ENCODE data around the gene SGCB.

The SGCB gene

DNA sequence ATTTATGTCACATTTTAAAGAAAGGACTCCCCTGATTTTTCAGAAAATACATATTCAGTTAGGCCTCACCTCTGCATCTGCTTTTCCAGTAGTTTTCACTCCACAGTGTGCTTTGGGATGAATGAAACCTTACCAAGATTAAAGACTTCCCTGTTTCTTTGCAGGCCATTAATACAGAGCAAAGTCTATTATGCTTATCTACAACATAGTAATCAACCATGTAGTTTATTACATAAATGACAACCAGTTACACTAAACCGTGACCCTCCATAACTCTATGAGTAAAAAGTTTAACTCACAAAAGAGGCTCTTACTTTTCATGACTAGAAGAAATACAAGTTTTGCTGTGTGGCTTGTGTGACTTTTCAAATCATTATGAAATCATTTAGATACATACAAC is 20.3 kb downstream of the SGCB start:
- no peak for DNase-seq

DNA sequence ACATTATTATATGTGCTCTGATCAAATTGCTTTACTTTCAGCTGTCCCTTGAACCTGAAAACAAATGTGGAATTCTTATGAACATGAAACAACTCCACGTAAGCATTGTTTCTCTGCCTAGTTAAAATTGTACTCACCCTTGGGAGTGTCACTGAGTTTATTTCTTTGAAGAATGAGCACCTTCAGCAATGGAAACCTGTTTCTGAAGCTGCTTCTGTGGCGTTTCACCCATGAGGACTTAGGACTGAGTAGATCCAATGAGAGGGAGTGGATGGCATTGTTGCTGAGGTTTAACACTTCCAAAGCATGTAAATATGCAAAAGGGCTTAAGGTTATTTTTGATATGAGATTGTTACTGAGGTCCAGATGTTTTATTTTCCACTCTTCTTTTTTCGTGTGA is 21.1 kb downstream of the SGCB start:
- DNase-seq, result no peak

DNA sequence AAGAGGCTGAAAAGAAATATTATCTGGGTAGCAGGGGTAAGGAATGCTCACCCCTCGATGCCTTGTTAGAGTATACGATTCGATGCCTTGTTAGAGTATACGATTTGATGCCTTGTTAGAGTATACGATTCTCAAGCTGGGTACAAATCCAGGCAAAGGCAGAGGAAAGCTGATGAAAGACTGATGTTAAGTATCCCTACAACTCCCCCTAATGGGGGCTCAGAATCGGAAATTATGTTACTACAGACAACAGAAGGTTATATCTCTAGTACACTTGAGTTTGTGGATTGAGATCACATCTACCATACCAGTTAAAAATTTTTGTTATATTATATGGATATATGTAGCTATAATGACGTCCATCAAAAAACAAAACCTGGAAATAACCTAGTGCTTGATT is 22.7 kb downstream of the SGCB start:
- no peak for DNase-seq

DNA sequence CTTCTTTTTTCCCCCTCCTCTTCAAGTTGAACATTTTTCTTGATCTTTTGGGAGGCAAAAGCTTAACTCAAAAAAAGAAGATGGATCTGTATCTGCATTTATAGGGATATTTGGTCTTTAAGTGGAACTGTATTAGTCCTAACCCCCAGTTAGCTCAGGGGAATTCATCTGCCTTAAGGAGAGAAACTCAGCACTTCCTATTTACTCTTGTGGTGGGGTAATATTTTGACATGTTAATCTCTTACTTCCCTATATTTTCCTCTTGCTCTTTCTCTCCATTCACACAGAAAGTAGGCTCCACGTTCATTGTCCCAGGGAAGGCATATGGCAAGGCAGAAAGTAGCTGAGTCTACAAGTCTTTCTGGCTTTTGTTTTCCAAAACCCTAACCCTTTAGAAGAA is 23.2 kb downstream of the SGCB start:
- DNase-seq, result no peak

DNA sequence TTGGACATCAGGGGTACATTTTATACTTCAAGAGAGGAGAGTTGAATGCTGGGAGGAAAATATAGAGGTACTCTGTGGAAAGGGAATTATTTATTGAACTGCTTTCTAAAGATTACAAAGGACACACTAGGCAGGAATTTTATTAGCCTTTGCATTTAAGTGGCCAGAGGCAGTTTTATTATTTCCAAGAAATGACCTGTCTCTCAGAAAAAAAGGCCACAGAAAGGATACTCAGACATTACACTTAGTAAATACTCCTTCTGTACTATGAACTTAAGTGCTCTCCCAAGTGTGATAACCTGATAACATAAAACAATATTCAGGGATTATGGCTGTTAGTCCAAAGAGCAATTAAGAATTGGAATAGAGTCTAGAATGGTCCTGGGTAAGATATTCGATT is 25.4 kb downstream of the SGCB start:
- DNase-seq, result no peak

DNA sequence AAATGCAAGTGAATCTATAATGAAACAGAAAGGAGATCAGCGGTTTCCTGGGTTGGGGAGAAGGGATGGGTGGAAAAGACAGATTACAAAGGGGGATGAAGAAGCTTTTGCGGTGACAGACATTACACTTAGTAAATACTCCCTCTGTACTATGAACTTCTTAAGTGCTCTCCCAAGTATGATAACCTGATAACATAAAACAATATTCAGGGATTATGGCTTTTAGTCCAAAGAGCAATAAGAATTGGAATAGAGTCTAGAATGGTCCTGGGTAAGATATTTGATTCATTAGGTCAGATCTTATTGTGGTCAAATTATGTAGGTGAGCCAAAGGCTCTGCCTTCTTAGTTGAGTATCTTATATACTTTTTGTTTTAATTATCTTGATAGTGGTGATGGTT is 27.1 kb downstream of the SGCB start:
- DNase-seq, result no peak

DNA sequence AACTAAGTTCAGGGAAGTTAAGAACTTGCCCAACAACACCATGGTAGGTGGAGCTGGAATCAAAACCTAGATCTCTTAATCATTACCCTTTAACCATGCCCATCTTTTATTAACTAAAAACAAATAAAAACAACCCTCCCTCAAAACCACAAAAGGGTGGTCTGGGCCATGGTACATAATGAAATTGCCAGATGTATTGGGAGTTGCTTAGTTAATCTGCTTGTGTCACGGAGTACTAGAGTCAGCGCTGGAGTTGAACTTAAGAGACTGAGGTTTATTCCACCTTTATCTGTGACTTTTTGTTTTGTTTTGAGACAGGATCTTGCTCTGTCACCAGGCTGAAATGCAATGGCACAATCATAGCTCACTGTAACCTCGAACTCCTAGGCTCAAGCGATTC is 31.2 kb downstream of the SGCB start:
- DNase-seq, result no peak

DNA sequence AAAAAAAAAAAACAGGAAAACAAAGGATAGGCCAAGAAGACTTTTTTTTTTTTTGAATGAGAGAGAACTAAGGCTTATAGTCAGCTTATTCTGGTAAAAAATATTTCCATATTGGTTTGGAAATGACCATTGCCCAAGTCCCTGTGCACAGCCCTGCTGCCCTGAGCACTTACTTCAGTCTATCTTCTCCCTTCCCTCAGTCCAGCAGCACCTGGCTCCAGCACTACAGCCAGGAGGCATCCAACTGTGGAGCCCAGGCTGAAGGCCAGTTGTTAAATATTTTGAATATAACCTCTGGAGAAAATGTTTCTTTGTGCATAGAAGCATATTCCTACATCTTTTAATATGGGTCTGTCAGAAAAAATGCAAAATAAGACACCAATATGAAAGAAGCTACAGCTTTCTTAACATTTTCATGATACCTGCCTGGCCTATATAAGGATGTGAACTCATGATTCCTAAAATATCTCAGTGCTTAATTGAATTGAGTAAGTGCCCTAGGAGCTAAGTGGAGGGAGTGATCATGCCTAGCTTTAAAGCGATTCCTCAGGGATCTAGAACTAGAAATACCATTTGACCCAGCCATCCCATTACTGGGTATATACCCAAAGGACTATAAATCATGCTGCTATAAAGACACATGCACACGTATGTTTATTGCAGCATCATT is 32.4 kb downstream of the SGCB start:
- DNase-seq, result no peak

DNA sequence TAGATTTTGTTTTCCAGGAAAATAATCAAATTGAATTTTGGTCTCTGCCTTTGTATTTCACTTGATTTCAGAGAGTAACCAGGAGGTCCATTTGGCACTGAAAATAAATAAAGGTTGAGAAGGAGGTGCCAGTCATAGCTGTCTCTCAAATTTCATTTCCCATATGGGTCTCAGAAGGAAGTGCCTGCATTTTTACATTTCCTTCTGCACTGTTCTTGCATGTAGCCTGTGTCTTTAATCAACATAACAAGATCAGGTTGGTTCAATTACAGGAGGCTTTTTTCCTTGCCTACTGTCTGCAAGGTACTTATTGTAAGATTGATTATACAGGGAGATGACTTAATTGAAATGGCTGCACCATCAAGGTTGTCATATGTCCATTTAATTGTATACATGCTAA is 33.7 kb downstream of the SGCB start:
- no peak for DNase-seq

DNA sequence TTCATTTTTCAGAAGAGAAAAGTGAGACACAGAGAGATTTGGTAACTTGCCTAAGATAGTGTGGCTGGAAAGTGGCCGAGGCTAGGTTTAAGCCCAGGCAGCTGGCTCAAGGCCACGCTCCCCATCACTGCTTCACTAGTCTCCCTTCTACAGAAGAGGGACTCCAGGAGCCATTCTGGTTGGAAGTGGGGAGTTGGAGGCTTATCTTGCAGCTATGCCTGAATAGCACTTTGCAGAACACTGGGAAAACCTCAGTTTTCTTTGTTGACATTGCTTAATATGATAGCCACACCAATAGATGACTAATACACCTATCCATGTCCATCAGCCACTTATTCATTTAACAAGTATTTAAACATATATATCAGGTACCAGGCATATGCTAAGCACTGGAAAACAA is 36.5 kb downstream of the SGCB start:
- DNase-seq, result no peak

DNA sequence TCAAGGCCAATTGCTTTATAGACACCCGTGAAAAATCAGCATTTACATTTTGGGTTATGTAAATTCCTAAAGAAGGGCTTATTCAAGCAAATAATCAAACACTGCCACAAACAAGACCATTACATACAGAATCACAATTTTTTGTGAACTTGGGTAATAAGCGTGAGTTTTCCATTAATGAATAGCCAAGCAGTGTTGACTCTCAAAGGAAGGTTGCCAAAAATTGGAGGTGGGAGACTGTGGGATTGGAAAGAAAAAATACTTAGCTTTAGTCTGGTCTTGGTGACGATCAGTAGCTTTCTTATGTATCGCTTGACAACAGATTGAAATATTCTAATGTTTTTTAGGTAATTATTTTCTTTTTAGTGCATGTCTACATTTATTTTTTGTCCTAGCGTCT is 38.8 kb downstream of the SGCB start:
- DNase-seq, result no peak

DNA sequence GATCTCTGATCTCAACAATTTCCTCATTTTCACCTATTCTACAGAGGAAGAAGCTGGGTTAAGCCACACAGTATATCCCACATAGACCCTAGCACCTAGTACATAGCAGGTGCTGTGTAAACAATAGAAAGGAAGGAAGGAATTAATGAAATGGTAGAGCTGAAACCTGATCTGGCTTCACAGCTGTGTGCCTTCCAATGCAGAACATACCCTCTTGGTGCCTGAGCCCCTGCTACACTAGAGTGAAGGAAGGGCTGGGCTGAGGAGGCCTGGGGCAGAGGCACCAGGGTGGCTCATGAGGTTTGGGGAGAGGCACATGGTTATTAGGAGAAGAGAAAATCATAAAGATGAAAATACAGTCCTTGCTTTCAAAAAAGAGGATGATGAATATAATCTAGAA is 39.3 kb downstream of the SGCB start:
- DNase-seq, result no peak

DNA sequence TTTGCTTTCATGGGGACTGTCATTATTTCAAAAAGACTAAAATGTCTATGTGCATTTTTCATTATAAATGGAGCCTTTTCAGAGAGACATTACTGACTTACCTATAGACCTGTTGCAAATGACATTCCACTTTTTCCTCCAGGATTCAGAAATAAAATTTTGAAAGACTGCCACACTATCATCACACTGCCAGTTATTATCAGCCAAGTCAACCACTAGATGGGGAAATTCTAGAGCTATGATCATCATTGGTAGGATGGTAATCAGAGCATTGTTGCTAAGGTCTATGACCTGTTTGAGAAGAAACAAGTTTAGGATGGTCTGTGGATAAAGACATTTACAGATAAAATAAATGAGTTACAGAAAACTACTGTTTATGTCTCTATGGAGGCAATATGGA is 40.5 kb downstream of the SGCB start:
- no peak for DNase-seq

DNA sequence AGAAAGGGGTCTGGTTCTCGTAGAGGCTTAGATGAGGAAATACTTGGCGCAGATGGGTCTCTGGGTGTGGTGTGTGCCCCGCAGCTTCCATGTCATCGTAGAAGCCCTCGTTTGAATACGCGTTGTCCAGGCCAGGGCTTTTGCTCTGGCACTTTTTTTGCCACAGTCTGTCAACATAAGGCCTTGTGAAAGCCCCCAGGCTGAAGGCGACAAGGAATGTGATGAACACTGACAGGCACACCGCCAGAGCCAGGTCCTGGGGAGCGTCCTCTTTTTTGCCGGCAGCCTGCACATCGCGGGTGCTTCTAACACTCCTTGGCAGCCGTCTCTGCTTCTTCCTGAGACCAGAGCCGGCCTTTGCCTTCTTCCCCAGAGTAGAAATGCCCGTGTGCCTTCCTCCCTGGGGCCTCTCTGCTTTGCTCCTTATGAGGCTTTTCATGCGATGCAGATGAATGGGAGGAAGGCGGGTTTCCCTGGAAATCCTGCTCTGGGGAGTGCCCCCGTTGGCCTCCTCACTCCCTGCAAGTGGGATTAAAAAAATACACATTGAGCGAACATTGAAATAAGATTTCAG is 42.4 kb downstream of the SGCB start:
- no peak for DNase-seq
